B cell (primary cell): Measurements from ENCODE around the gene ACOD1. TPM values are rescaled to one million over a fixed set of nuclear protein-coding genes. Genes with fewer than 3 reads are reported as not detected.

ENCODE experiments used
- ATAC-seq: fragments of 200-7000 bp; cut with Tn5 transposase; one replicate; pipeline ENCODE4 v1.10.0; 2021; ENCODE audit warnings: low read depth, mild to moderate bottlenecking, moderate number of reproducible peaks, moderate library complexity
- CTCF ChIA-PET: fragments of 350-600 bp; sonication (Branson Sonifier 250); formaldehyde crosslinking; loops from one replicate; lab custom pipeline; 2021; ENCODE audit warnings: antibody characterized with exemption, inconsistent platforms; lab: Charles Lee
- POLR2A ChIA-PET: fragments of 350-600 bp; sonication (Branson Sonifier 250); formaldehyde crosslinking; loops from one replicate; lab custom pipeline; 2021; ENCODE audit warnings: antibody characterized with exemption; lab: Charles Lee
- DNase-seq: peaks from one replicate; pipeline ENCODE4 v3.0.0; 2013
- H2AFZ ChIP-seq: 2 replicates; pipeline ENCODE4 v1.6.1; 2012; ENCODE audit warnings: mild to moderate bottlenecking, low read depth, low read length; ENCODE audit not compliant: insufficient read depth, poor library complexity, severe bottlenecking
- H3K27ac ChIP-seq, 2 donors: 1 replicate in 1 of 2; 2 replicates in 1 of 2; pipeline ENCODE4 v1.5.1; 2012 to 2013; ENCODE audit warnings: low read length in 2 of 2, mild to moderate bottlenecking in 2 of 2, moderate library complexity in 1 of 2
- H3K27me3 ChIP-seq, 4 experiments: fragments of 200-600 bp in 1 of 4; sonication (generic) in 1 of 4; replicated peaks in 1 of 4; 1 replicate in 2 of 4; 2 replicates in 2 of 4; pipeline versions ENCODE4 v1.6.1 to v1.7.0; 2013 to 2016; ENCODE audit warnings: low read length in 3 of 4, mild to moderate bottlenecking in 2 of 4, mixed read lengths in 1 of 4, moderate library complexity in 1 of 4; ENCODE audit not compliant: insufficient read depth in 4 of 4, control insufficient read depth in 3 of 4; ENCODE audit errors: control extremely low read depth in 1 of 4
- H3K36me3 ChIP-seq, 2 experiments: replicated peaks in 1 of 2; 1 replicate in 1 of 2; 2 replicates in 1 of 2; pipeline versions ENCODE4 v1.6.1 to v1.7.1; 2013; ENCODE audit warnings: low read length in 1 of 2; ENCODE audit not compliant: insufficient read depth in 2 of 2, control insufficient read depth in 1 of 2; ENCODE audit errors: control extremely low read depth in 1 of 2, extremely low read depth in 1 of 2
- H3K4me1 ChIP-seq, 2 donors: fragments of 200-600 bp in 1 of 2; sonication (generic) in 1 of 2; 1 replicate in 1 of 2; 2 replicates in 1 of 2; pipeline versions ENCODE4 v1.5.1 to v1.6.1; 2013 to 2017; ENCODE audit warnings: low read length in 2 of 2; ENCODE audit not compliant: control insufficient read depth in 2 of 2, insufficient read depth in 2 of 2
- H3K4me2 ChIP-seq: replicated peaks from 2 replicates; pipeline ENCODE3; 2012; ENCODE audit warnings: mild to moderate bottlenecking, low read depth, low read length; ENCODE audit not compliant: poor library complexity, severe bottlenecking
- H3K4me3 ChIP-seq, 5 experiments: fragments of 200-600 bp in 1 of 5; sonication (generic) in 1 of 5; 1 replicate in 3 of 5; 2 replicates in 2 of 5; pipeline versions ENCODE4 v1.5.1 to v1.7.0; 2011 to 2016; ENCODE audit warnings: low read length in 4 of 5, mild to moderate bottlenecking in 4 of 5, low read depth in 2 of 5, control low read depth in 1 of 5, moderate library complexity in 1 of 5; ENCODE audit not compliant: insufficient read depth in 1 of 5; ENCODE audit errors: control extremely low read depth in 1 of 5, extremely low read depth in 1 of 5
- H3K79me2 ChIP-seq: fragments of 200-600 bp; sonication (generic); one replicate; pipeline ENCODE4 v1.6.0; 2016; ENCODE audit warnings: low read length; ENCODE audit not compliant: control insufficient read depth, insufficient read depth
- H3K9ac ChIP-seq: fragments of 200-600 bp; sonication (generic); 2 replicates; pipeline ENCODE4 v1.6.1; 2017; ENCODE audit warnings: mild to moderate bottlenecking, low read length, moderate library complexity
- H3K9me3 ChIP-seq, 3 donors: one replicate each; pipeline versions ENCODE4 v1.6.1 to v1.7.1; 2013; ENCODE audit warnings: low read length in 2 of 3; ENCODE audit not compliant: control insufficient read depth in 2 of 3, insufficient read depth in 1 of 3; ENCODE audit errors: control extremely low read depth in 1 of 3
- H4K20me1 ChIP-seq: 2 replicates; pipeline ENCODE4 v1.6.0; 2012; ENCODE audit warnings: mild to moderate bottlenecking, low read length; ENCODE audit not compliant: insufficient read depth, control insufficient read depth, poor library complexity, severe bottlenecking
- H3K27ac Mint-ChIP-seq: one replicate; pipeline ENCODE4 v1.8.0; 2021; ENCODE audit warnings: mixed read lengths
- H3K27me3 Mint-ChIP-seq: one replicate; pipeline ENCODE4 v1.8.0; 2021; ENCODE audit warnings: mixed read lengths
- H3K4me1 Mint-ChIP-seq: one replicate; pipeline ENCODE4 v1.8.0; 2021; ENCODE audit warnings: mixed read lengths
- H3K4me3 Mint-ChIP-seq: one replicate; pipeline ENCODE4 v1.8.0; 2021; ENCODE audit warnings: mixed read lengths
- H3K9me3 Mint-ChIP-seq: one replicate; pipeline ENCODE4 v1.8.0; 2022; ENCODE audit warnings: mixed read lengths; ENCODE audit not compliant: insufficient read depth
- CTCF ChIP-seq: fragments of 200-600 bp; IDR thresholded peaks from one replicate; pipeline ENCODE4 v1.8.0; 2022; ENCODE audit warnings: antibody characterized with exemption, mild to moderate bottlenecking
- EZH2 ChIP-seq: IDR thresholded peaks from 2 replicates; pipeline ENCODE4 v1.6.1; 2012; ENCODE audit warnings: borderline replicate concordance, low read depth, mild to moderate bottlenecking, moderate library complexity, low read length; ENCODE audit not compliant: insufficient read depth, poor library complexity, severe bottlenecking
- WGBS: methylation state at CpG from one replicate; pipeline ENCODE4 v1.1.5; 2013; ENCODE audit warnings: missing lambda C conversion rate; ENCODE audit not compliant: insufficient coverage; 5-methylcytosine and 5-hydroxymethylcytosine counted together
- intact Hi-C: fragments of 100-400 bp; cut with micrococcal nuclease; formaldehyde crosslinking; loops from one replicate; pipeline ENCODE4 v1.10.0; 2022
- polyA plus RNA-seq: library from polyadenylated mRNA; depleted of rRNA; stranded (reverse); fragments of >200 nt; gene quantifications from 2 replicates; pipeline ENCODE4 v1.2.3, GENCODE V29; 2012
- total RNA-seq, 2 donors: library from RNA; stranded (reverse); fragments of 120-200 nt in 1 of 2; gene quantifications; 1 replicate in 1 of 2; 2 replicates in 1 of 2; pipeline versions ENCODE4 v1.2.3 to v1.2.4, GENCODE V29; 2013 to 2022

ACOD1 gene
- total and polyA plus RNA-seq, 2 donors (not counting 1 experiment from before 2014, with no cell fraction given), result not detected

DNA sequence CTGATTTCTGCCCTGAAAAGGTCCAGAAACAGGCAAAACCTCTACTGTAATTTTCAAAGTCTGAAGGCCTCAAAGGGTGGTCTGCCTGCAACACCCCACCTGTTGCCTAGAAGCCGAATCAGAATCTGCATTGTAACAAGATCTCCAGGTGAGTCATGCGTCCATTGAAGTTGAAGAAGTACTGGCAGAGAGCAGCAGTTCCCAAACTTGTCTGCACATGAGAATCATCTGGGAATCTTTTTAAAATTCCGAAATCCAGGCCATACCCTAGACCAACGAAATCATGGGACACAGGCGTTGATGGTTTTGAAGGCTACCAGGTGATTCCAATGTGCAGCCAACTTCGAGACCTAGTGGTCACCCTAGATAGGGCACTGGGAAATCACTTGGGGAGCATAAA, 27.6 kb downstream of the ACOD1 start:
- Histone ChIP-seq H3K4me1 (peaks cover 0 to 7% of the 10 kb centered on the region in 2 donors), H3K79me2 (no peaks in the 10 kb centered on the region), H4K20me1 (no peaks in the 10 kb centered on the region), H2AFZ (no peak overlapping the region), H3K9me3 (no peaks in the 10 kb centered on the region), H3K36me3 (no peaks in the 10 kb centered on the region), H3K27ac (no peak overlapping the region), H3K4me3 (no peak overlapping the region), H3K27me3 (peaks cover 0 to 25% (median 6%) of the 10 kb centered on the region in 4 experiments), H3K4me2 (no peak overlapping the region), H3K9ac (no peak overlapping the region)
- DNase-seq (no peak), ATAC-seq (no peak)
- WGBS, result 87% methylated on average over 6 of the region's 6 CpGs
- ChIA-PET POLR2A (no interaction called here), CTCF (no interaction called here)
- peaks cover 54% of the 10 kb centered on the region for H3K27me3 Mint-ChIP-seq
- TF ChIP-seq CTCF (no peak), EZH2 (no peak)
- intact Hi-C loops, result no loop called here
- no peak overlapping the region for H3K4me3 Mint-ChIP-seq
- H3K9me3 Mint-ChIP-seq, result no peaks in the 10 kb centered on the region
- H3K4me1 Mint-ChIP-seq, result peaks cover 4% of the 10 kb centered on the region
- H3K27ac Mint-ChIP-seq, result no peak overlapping the region

DNA sequence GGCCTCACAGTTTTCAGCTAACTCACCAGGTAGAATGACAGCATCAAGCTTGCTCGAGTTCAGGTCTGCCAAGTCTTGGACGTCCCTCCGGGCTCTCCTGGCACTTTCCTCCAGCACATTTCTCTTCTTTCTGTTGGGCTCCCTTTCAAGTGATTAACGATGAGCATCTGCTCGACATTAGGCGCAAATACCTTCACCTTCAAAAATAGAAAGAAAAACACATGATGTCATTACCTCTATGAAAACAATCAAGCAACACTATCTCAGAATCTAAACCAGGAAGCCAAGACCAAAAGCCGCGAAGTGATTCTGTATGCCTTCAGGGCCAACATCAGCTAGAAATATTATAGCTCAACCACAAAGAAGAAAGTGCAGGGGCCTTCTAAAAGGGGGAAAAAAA, 28.2 kb downstream of the ACOD1 start:
- Histone ChIP-seq H3K9me3 (no peaks in the 10 kb centered on the region), H3K4me3 (no peak overlapping the region), H3K27me3 (peaks cover 0 to 25% (median 12%) of the 10 kb centered on the region in 4 experiments), H4K20me1 (no peaks in the 10 kb centered on the region), H3K79me2 (no peaks in the 10 kb centered on the region), H3K27ac (no peak overlapping the region), H2AFZ (no peak overlapping the region), H3K9ac (no peak overlapping the region), H3K4me1 (peaks cover 0 to 7% of the 10 kb centered on the region in 2 donors), H3K4me2 (no peak overlapping the region), H3K36me3 (no peaks in the 10 kb centered on the region)
- intact Hi-C loops, result no loop called here
- Mint-ChIP-seq H3K4me1 (peaks cover 4% of the 10 kb centered on the region), H3K27ac (no peak overlapping the region), H3K27me3 (peaks cover 56% of the 10 kb centered on the region), H3K9me3 (no peaks in the 10 kb centered on the region), H3K4me3 (no peak overlapping the region)
- ChIA-PET CTCF (interaction anchor here (1.1 kb wide), 1 partner anchor 1098 kb away, joined by 4 read pairs; no protein-coding TSS in a partner anchor), POLR2A (no interaction called here)
- TF ChIP-seq CTCF (no peak), EZH2 (no peak)
- WGBS, result 52% methylated on average over 4 of the region's 8 CpGs
- DNase-seq (no peak), ATAC-seq (no peak)
